AG04450 (cell line): ENCODE measurements around the gene RIBC1. TPM values are rescaled to one million over a fixed set of nuclear protein-coding genes. Genes with fewer than 3 reads are reported as not detected.
"Not testable (repeated sequence)": the region's sequence is repeated elsewhere in the genome, so short reads cannot be mapped to it uniquely, and the experiment has no call there.

ENCODE experiments used
- CTCF ChIA-PET: fragments of 300-600, 350-600 bp; formaldehyde crosslinking; extraction: SDS; loops from one replicate; lab custom pipeline; 2022; ENCODE audit warnings: antibody characterized with exemption, inconsistent platforms; lab: Charles Lee
- POLR2A ChIA-PET: fragments of 350-600 bp; formaldehyde crosslinking; extraction: SDS; loops from one replicate; lab custom pipeline; 2021; ENCODE audit warnings: antibody characterized with exemption, inconsistent platforms; lab: Yijun Ruan, JAX
- DNase-seq: peaks from one replicate; pipeline ENCODE4 v3.0.0-alpha.2; 2011; ENCODE audit warnings: low read depth, low spot score
- H3K27ac ChIP-seq: one replicate; pipeline ENCODE4 v1.5.1; 2012; ENCODE audit warnings: low read depth, low read length, control low read depth
- H3K27me3 ChIP-seq: one replicate; pipeline ENCODE4 v1.6.0; 2012; ENCODE audit warnings: low read length; ENCODE audit not compliant: control insufficient read depth, insufficient read depth
- H3K4me3 ChIP-seq: 2 replicates; pipeline ENCODE4 v1.5.1; 2011; ENCODE audit warnings: mild to moderate bottlenecking, low read depth, low read length, control low read depth
- H3K9me3 ChIP-seq: 2 replicates; pipeline ENCODE4 v1.5.1; 2012; ENCODE audit warnings: low read length; ENCODE audit not compliant: control insufficient read depth, insufficient read depth
- polyA plus RNA-seq: library from polyadenylated mRNA; depleted of rRNA; stranded (reverse); fragments of >200 nt; gene quantifications from 2 replicates; pipeline ENCODE4 v1.2.3, GENCODE V29; 2011
- TF ChIP-seq, protein P1 (sequence below): IDR thresholded peaks from 2 replicates; pipeline ENCODE4 v1.5.1; 2011; ENCODE audit warnings: low read depth, low read length, control low read depth, inconsistent platforms

The RIBC1 gene
- polyA plus RNA-seq, 1 experiment, result 0.31 TPM

DNA sequence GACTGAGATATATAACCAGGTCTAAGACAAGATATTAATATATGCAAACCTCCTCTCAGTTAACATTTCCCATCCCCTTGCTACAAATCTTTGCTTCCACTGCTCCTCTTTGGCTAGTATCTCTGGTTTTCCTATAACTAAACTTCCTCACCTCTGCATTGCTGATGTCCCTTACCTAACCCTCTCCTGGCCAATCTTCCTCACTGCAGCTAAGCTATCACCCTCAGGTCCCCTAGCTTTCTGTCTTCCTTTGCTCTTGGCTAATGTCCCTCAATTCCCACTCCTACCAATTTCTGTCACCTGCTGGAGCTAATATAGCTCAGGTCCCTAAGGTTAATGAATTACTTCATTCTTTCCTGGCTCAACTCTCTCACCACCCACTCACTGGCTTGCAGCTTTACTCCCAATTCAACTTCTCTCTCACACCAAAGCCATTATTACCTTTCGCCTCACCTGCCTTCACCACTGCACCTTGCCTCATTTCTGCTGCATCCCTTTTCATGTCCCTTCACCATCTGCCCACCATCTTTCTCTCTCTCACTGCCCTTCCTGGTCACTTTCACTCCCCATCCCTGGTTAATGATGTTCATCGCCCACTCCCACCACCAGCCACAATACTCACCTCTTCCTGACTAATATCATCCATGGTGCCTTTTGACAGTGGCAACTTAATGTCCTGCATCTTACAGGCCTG lies 26.9 kb upstream of the RIBC1 start:
- H3K27ac ChIP-seq, result no peak overlapping the region
- TF ChIP-seq, protein P1, sequence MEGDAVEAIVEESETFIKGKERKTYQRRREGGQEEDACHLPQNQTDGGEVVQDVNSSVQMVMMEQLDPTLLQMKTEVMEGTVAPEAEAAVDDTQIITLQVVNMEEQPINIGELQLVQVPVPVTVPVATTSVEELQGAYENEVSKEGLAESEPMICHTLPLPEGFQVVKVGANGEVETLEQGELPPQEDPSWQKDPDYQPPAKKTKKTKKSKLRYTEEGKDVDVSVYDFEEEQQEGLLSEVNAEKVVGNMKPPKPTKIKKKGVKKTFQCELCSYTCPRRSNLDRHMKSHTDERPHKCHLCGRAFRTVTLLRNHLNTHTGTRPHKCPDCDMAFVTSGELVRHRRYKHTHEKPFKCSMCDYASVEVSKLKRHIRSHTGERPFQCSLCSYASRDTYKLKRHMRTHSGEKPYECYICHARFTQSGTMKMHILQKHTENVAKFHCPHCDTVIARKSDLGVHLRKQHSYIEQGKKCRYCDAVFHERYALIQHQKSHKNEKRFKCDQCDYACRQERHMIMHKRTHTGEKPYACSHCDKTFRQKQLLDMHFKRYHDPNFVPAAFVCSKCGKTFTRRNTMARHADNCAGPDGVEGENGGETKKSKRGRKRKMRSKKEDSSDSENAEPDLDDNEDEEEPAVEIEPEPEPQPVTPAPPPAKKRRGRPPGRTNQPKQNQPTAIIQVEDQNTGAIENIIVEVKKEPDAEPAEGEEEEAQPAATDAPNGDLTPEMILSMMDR, result no peak
- ChIA-PET CTCF (interaction anchor here (1.0 kb wide), 2 partner anchors 82 to 84 kb away, joined by 3 to 7 read pairs; no protein-coding TSS in a partner anchor), POLR2A (no interaction called here)
- H3K27me3 ChIP-seq, result no peaks in the 10 kb centered on the region
- DNase-seq, result no peak
- H3K9me3 ChIP-seq, result no peaks in the 10 kb centered on the region
- H3K4me3 ChIP-seq, result no peak overlapping the region

DNA sequence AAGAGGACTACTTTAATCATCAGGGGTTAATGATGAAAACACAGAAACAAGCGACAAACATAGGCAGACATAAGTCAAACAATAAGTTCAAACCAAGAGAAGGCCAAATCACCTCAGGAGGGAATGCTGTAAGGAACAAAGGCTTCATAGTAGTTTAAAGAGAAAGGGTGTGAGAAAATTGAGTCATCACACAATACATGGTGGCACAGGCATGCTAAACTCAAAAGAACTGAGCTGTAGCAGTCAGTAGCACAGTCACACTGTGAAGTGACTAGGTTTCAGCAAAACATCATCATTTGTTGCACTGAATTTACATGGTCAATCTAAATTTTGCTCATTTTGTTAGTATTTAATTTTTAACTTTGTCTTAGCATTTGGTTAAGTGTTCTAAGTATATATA lies 24.5 kb upstream of the RIBC1 start:
- CTCF ChIA-PET, result no interaction called here

DNA sequence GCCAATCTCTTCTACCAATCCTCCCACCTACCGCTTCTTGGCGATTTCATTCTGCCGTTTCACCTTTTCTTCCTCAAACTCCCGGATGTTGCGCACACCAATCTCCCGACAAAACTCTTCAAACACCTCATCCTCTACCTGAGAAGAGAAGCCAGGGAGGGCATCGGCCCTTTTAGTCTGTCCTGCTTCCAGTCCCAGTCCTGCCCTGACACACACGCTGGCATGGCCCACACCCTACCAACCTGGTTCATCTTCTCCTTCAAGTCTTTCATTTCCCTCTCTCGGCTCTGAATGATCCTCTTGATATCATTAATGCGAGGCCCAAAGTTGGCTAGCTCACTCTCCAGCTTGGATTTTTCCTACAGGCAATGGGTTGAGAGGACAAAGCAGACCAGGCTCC lies 19.1 kb upstream of the RIBC1 start:
- Histone ChIP-seq H3K27ac (no peak overlapping the region), H3K9me3 (no peaks in the 10 kb centered on the region), H3K27me3 (no peaks in the 10 kb centered on the region), H3K4me3 (no peak overlapping the region)
- CTCF ChIA-PET, result no interaction called here
- TF ChIP-seq, protein P1, result no peak
- no peak for DNase-seq
- POLR2A ChIA-PET, result no interaction called here

More for the DNA sequence above, 24.5 kb upstream of the RIBC1 start:
- Histone ChIP-seq H3K9me3 (no peaks in the 10 kb centered on the region), H3K27me3 (no peaks in the 10 kb centered on the region), H3K27ac (no peak overlapping the region), H3K4me3 (no peak overlapping the region)
- POLR2A ChIA-PET, result no interaction called here
- DNase-seq, result no peak
- TF ChIP-seq, protein P1, result no peak

DNA sequence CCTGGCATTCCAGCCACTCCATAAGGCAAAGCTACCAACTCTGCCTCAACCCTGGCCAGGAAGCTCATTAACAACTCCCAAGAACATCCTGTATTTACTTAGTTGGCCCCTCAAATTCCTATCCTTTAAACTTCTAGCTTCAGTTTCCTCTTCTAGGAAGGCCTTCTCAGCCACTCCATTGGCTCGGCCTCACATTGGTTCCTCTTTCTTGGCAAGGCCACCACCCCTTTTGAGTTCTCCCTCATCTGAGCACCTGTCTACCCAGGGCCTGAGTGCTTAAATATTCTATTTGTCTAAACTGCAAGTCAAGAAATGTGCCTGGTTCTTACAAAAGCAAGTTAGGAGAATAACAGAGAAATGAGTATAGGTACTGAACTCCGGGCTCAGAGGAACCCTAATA lies 10.2 kb upstream of the RIBC1 start:
- DNase-seq, result no peak
- CTCF ChIA-PET, result no interaction called here
- no peak overlapping the region for H3K27ac ChIP-seq
- POLR2A ChIA-PET, result no interaction called here
- no peak overlapping the region for H3K4me3 ChIP-seq
- H3K9me3 ChIP-seq, result no peaks in the 10 kb centered on the region
- TF ChIP-seq, protein P1, result no peak
- no peaks in the 10 kb centered on the region for H3K27me3 ChIP-seq

DNA sequence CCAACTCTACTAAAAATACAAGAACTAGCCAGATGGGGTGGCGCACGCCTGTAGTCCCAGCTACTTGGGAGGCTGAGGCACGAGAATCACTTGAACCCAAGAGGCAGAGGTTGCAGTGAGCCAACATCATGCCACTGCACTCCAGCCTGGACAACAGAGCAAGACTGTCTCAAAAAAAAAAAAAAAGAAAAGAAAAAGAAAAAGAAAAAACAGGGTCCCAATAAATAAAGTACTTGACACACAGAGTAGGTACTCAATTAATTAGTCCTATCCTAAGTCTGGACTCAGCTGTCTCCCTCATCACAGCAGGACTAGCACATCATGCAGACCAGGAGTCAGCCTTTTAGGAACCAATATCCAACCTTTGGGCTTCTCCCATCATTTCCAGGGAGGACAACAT lies 2.3 kb upstream of the RIBC1 start:
- H3K4me3 ChIP-seq, H3K27me3 ChIP-seq, H3K27ac ChIP-seq, POLR2A ChIA-PET, DNase-seq, H3K9me3 ChIP-seq, CTCF ChIA-PET: not testable (repeated sequence)
